Uterus (tissue), 4 donors: ENCODE data around the gene SLC15A4. TPM values are rescaled to one million over a fixed set of nuclear protein-coding genes. Genes with fewer than 3 reads are reported as not detected.

Experiments used
- DNase-seq, 2 donors: peaks; one replicate each; pipeline ENCODE4 v3.0.0-alpha.2; 2019 to 2020
- H3K27ac ChIP-seq, 2 donors: fragments of 200-600 bp; sonication (generic); 1 replicate in 1 of 2; 2 replicates in 1 of 2; pipeline ENCODE4 v1.5.1; 2016 to 2018
- H3K27me3 ChIP-seq, 2 donors: fragments of 200-600 bp; sonication (generic); one replicate each; pipeline ENCODE4 v1.5.1; 2018 to 2019; ENCODE audit warnings: control low read depth in 1 of 2
- H3K36me3 ChIP-seq, 2 donors: fragments of 200-600 bp; sonication (generic); one replicate each; pipeline ENCODE4 v1.5.1; 2019; ENCODE audit warnings: control low read depth in 1 of 2
- H3K4me1 ChIP-seq, 2 donors: fragments of 200-600 bp; sonication (generic); one replicate each; pipeline ENCODE4 v1.5.1; 2018 to 2019; ENCODE audit warnings: control low read depth in 1 of 2
- H3K4me3 ChIP-seq, 2 donors: fragments of 200-600 bp; sonication (generic); 1 replicate in 1 of 2; 2 replicates in 1 of 2; pipeline ENCODE4 v1.5.1; 2018 to 2019; ENCODE audit warnings: mild to moderate bottlenecking in 1 of 2
- H3K9me3 ChIP-seq, 2 donors: fragments of 200-600 bp; sonication (generic); one replicate each; pipeline ENCODE4 v1.5.1; 2019; ENCODE audit warnings: control low read depth in 1 of 2
- POLR2A ChIP-seq, 2 donors: fragments of 450-650 bp; IDR thresholded peaks; one replicate each; pipeline ENCODE4 v1.6.1; 2016; ENCODE audit warnings: antibody characterized with exemption in 2 of 2, mild to moderate bottlenecking in 1 of 2, moderate library complexity in 1 of 2
- intact Hi-C: fragments of 100-400 bp; cut with DNase I; formaldehyde crosslinking; loops from one replicate; pipeline ENCODE4 v1.15.1; 2023; ENCODE audit warnings: low total_unique reads
- total RNA-seq, 4 donors: library from RNA; depleted of rRNA in 3 of 4; stranded (reverse); fragments of >200 nt in 3 of 4; gene quantifications; one replicate each; pipeline versions ENCODE4 v1.1.0 to v1.2.4, GENCODE V29; 2014 to 2023
- TF ChIP-seq, protein P1 (sequence below), 4 experiments: fragments of 200-600 bp in 2 of 4; fragments of 450-650 bp in 2 of 4; sonication (generic) in 2 of 4; IDR thresholded peaks; one replicate each; pipeline ENCODE4 v1.5.1; 2016 to 2019; ENCODE audit warnings: antibody characterized with exemption in 4 of 4, mild to moderate bottlenecking in 2 of 4, moderate library complexity in 1 of 4
- donor health status: DM: yes; HTN: yes; CAD: no.

The SLC15A4 gene
- total RNA-seq, 4 donors from 2014 or later = 40.9 to 62.8 (median 52.1) TPM

DNA sequence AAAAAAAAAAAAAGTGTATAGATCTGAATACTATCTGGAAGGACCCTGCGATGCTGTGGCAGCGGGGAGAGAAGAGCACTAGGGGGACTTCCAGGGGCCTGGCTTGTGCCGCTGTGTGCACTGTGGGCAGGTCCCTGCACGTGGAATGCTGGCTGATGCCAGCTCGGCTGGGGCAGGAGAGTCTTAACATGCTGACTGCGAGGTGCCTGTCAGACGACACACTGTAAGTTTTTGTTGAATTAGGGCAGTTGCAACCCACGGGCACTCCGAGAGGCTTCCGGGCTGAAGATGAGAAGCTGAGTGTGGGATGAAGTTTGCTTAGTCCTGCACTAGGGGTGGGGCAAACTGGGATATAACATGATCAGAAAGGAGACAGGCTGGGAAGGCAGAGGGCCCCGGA, 40.2 kb upstream of the SLC15A4 start:
- Histone ChIP-seq H3K4me3 (no peak overlapping the region), H3K27ac (no peak overlapping the region), H3K9me3 (no peaks in the 10 kb centered on the region), H3K27me3 (no peaks in the 10 kb centered on the region), H3K4me1 (no peaks in the 10 kb centered on the region), H3K36me3 (no peaks in the 10 kb centered on the region)
- intact Hi-C loops = no loop called here
- TF ChIP-seq, protein P1, sequence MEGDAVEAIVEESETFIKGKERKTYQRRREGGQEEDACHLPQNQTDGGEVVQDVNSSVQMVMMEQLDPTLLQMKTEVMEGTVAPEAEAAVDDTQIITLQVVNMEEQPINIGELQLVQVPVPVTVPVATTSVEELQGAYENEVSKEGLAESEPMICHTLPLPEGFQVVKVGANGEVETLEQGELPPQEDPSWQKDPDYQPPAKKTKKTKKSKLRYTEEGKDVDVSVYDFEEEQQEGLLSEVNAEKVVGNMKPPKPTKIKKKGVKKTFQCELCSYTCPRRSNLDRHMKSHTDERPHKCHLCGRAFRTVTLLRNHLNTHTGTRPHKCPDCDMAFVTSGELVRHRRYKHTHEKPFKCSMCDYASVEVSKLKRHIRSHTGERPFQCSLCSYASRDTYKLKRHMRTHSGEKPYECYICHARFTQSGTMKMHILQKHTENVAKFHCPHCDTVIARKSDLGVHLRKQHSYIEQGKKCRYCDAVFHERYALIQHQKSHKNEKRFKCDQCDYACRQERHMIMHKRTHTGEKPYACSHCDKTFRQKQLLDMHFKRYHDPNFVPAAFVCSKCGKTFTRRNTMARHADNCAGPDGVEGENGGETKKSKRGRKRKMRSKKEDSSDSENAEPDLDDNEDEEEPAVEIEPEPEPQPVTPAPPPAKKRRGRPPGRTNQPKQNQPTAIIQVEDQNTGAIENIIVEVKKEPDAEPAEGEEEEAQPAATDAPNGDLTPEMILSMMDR (IDR thresholded peaks at IDR 0.05) = no peak
- no peak for TF ChIP-seq POLR2A (IDR thresholded peaks at IDR 0.05)
- no peak for DNase-seq

DNA sequence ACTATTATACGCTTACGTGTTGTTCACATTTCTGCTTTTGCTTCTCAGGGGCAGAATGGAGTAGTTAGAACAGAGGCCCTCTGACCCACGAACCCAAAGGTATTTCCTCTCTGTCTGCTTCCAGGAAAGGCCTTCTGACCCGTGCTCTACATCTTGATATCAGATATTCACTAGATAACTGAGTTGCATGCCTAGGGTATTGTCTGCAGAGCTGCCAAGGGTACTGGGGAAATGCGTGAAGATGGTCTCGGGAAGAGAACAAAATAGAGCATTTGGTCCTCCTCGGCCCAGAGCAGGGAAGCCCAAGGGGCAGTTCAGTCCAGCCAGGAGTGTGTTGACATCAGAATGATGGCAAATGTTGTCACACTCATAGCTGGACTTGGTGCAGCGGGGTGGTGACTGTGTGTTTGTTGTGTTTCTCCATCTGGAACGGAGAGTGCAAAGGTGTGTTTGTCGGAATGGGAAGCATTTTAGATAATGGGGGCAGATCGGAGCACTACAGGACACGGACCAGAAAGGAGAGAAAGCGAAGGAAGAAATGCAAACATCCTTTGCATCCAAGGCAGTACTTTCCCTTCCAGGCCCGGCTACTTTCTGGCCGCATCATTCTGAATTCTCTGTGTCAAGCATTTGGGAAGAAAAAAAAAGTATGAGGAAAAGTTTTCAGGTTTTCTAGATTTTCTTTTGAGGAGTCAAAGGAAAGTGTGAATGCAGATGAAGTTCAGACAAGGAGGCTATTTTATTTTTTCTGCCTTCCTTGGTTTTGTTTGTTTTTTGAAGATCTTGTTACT, 37.7 kb upstream of the SLC15A4 start:
- Histone ChIP-seq H3K27ac (no peak overlapping the region), H3K9me3 (no peaks in the 10 kb centered on the region), H3K27me3 (no peaks in the 10 kb centered on the region), H3K4me3 (no peak overlapping the region), H3K4me1 (no peaks in the 10 kb centered on the region), H3K36me3 (no peaks in the 10 kb centered on the region)
- TF ChIP-seq, protein P1 (IDR thresholded peaks at IDR 0.05) = no peak
- TF ChIP-seq POLR2A (IDR thresholded peaks at IDR 0.05) = no peak
- DNase-seq = no peak
- intact Hi-C loops = no loop called here

DNA sequence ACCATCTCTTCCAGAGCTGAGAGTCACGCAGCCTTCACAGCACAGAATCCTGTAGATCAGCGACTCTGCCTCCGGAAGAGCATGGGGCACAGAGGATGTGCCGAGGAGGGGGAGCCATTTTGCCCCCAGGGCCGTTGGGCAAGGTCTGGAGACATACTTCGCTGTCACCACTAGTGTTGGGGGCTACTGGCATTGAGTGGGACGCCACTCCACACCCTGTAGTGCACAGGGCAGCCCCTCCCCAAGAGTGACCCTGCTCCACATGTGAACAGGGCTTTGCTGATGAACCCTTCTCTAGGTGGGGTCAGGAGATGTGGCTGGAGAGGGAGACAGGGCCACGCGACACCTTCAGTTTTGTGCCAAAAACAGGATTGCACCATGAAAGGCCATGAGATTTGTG, 35.6 kb upstream of the SLC15A4 start:
- intact Hi-C loops = no loop called here
- no peak for DNase-seq
- TF ChIP-seq POLR2A (IDR thresholded peaks at IDR 0.05) = no peak
- TF ChIP-seq, protein P1 (IDR thresholded peaks at IDR 0.05) = no peak
- H3K4me1 ChIP-seq = no peaks in the 10 kb centered on the region
- no peaks in the 10 kb centered on the region for H3K9me3 ChIP-seq
- no peak overlapping the region for H3K4me3 ChIP-seq
- H3K27me3 ChIP-seq = no peaks in the 10 kb centered on the region
- H3K36me3 ChIP-seq = no peaks in the 10 kb centered on the region
- no peak overlapping the region for H3K27ac ChIP-seq

DNA sequence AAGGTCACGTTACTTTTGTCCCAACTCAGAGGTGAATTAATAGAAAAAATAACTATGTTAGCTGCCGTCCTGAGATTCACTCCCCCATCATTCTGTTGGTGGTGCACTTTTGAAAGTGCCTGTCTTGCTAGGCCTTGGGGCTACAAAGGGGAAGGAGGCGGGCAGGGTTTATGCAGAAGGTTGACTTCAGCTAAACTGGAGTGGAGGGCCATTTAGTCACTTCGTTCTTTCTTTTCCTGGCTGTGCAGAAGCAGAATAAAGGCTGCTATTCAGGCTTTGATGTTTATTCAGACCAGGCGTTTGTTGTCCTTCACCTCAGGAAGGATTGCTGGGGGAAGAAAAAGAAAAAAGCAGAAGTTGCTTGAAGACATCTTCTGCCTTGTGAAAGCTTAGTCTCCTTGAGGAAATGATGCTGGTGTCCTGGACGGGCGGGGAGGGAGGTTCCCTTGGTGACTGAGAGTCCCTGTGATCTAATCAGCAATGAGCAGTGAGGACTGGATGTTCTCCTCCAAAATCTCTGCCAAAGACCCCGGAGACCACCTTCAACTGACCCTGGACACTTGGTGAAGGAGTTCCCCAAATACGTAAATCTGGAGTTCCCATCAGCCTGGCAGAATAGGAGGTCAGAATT, 33.5 kb upstream of the SLC15A4 start:
- Histone ChIP-seq H3K4me1 (no peaks in the 10 kb centered on the region), H3K27me3 (no peaks in the 10 kb centered on the region), H3K9me3 (no peaks in the 10 kb centered on the region), H3K36me3 (no peaks in the 10 kb centered on the region), H3K4me3 (no peak overlapping the region), H3K27ac (no peak overlapping the region)
- DNase-seq = no peak
- intact Hi-C loops = no loop called here
- TF ChIP-seq, protein P1 (IDR thresholded peaks at IDR 0.05) = no peak
- TF ChIP-seq POLR2A (IDR thresholded peaks at IDR 0.05) = no peak

DNA sequence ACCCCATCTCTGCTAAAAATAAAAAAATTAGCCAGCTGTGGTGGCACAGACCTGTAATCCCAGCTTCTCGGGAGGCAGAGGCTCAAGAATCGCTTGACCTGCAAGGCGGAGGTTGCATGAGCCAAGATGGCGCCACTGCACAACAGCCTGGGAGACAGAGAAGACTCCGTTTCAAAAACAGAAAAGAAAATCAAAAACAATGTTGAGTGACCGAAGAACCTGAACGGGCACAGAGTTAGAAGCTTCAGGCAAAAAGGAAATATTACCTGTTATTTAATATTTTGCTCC, 33.0 kb upstream of the SLC15A4 start:
- no peak overlapping the region for H3K4me3 ChIP-seq
- intact Hi-C loops = no loop called here
- no peak for DNase-seq
- H3K9me3 ChIP-seq = no peaks in the 10 kb centered on the region
- TF ChIP-seq, protein P1 (IDR thresholded peaks at IDR 0.05) = no peak
- no peak overlapping the region for H3K27ac ChIP-seq
- H3K27me3 ChIP-seq = no peaks in the 10 kb centered on the region
- H3K4me1 ChIP-seq = no peaks in the 10 kb centered on the region
- no peaks in the 10 kb centered on the region for H3K36me3 ChIP-seq
